GM12801 (cell line): ENCODE results near the gene KIAA1958.

ENCODE experiments used
- CTCF ChIP-seq: IDR thresholded peaks from one replicate; pipeline ENCODE4 v1.5.1; 2011; ENCODE audit warnings: control low read depth; ENCODE audit not compliant: insufficient read length; ENCODE audit errors: extremely low read depth

Gene KIAA1958

GRCh38 chr9:112556497-112557442 is 70.1 kb downstream of the KIAA1958 start:
- no peak for TF ChIP-seq CTCF

GRCh38 chr9:112558476-112558875 is 71.8 kb downstream of the KIAA1958 start:
- TF ChIP-seq CTCF, result no peak

- TF ChIP-seq CTCF, result no peak
Observed at GRCh38 chr9:112558978-112559377, 72.4 kb downstream of the KIAA1958 start.

DNA sequence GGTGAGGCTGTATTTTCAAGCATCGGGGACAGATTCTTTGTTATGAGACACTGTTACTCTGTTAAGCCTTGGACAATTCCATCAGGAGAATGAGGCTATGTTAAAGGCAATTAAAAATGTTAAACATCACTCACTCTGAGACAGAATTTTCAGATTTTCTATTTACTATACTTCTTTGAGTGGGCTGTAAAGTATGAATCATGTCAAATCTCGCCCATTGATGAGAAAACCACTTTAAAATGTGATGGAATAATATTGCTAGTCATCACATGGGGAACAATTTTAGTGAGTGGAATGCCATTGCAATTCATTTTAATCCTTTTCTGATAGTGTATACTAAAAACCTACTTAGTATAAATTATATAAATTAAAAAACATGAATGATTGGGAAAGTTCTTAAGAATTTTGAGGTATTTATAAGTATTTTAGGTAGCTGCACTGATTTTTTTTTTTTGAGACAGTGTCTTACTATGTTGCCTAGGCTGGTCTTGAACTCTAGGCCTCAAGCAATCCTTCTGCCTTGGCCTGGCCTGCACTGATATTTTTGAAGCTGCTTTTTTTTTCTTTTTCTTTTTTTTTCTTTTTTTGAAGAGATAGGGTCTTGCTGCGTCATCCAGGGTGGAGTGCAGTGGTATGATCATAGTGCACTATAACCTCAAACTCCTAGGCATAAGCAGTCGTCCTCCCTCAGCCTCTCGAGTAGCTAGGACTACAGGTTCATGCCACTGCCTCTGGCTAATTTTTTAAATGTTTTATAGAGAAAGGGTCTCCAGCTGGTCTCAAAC is 73.2 kb downstream of the KIAA1958 start:
- no peak for TF ChIP-seq CTCF

DNA sequence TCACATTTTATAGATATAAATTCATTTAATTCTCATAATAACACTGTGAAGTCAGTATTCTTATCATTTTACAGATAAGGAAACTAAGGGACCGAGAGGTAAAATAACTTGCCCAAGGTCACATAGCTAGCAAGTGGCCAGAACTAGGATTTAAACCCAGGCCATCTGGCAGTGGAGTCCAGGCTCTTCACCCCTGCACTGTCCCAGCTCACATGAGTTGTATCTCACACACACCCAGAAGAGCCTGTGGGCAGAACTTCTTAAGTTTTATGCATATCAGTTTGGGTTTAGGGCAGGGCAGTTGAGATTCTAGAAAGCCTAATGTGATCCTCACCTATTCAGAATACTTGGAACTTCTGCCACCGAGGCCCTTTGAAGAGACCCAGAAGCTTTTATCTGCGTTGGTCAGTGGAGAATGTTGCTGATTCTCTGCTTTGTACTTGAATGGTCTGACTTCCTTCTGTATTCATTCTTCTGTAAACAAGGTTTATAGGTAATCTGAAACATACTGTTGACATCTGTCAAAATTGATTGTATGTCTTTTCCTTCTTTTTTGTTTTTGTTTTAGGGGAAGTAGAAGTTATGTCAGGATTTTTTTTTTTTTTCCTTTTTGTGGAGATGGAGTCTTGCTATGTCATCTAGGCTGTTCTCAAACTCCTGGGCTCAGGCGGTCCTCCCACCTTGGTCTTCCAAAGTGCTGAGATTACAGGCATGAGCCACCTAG is 75.8 kb downstream of the KIAA1958 start:
- TF ChIP-seq CTCF, result no peak

GRCh38 chr9:112569186-112569585 is 82.6 kb downstream of the KIAA1958 start:
- no peak for TF ChIP-seq CTCF

DNA sequence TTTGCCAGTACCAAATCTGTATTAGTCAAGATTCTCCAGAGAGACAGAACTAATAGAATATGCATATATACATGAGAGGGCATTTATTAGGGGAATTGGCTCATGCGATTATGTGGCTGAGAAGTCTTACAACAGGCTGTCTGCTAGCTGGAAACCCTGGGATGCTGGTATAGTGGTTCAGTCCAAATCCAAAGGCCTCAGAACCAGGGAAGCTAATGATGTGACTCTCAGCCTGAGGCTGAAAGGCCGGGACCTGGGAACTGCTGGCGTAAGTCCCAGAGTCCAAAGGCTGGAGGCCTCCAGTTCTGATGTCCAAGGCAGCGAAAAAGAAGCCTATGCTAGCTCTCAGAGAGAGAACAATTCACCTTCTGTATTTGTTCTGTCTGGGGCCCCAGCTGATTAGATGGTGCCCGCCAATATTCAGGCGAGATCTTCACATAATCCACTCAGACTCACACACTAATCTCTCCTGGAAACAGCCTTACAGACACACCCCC is 84.1 kb downstream of the KIAA1958 start:
- no peak for TF ChIP-seq CTCF
